NCI-H748 treated with DMSO at 0.1 percent for 48 hours (cell line): Measurements from ENCODE around the gene PKLR.
"Not testable (repeated sequence)": the region's sequence is repeated elsewhere in the genome, so short reads cannot be mapped to it uniquely, and the experiment has no call there.

Experiments used
- DNase-seq: peaks from one replicate; lab custom pipeline; 2025; lab: John Stamatoyannopoulos, UW

Gene PKLR

DNA sequence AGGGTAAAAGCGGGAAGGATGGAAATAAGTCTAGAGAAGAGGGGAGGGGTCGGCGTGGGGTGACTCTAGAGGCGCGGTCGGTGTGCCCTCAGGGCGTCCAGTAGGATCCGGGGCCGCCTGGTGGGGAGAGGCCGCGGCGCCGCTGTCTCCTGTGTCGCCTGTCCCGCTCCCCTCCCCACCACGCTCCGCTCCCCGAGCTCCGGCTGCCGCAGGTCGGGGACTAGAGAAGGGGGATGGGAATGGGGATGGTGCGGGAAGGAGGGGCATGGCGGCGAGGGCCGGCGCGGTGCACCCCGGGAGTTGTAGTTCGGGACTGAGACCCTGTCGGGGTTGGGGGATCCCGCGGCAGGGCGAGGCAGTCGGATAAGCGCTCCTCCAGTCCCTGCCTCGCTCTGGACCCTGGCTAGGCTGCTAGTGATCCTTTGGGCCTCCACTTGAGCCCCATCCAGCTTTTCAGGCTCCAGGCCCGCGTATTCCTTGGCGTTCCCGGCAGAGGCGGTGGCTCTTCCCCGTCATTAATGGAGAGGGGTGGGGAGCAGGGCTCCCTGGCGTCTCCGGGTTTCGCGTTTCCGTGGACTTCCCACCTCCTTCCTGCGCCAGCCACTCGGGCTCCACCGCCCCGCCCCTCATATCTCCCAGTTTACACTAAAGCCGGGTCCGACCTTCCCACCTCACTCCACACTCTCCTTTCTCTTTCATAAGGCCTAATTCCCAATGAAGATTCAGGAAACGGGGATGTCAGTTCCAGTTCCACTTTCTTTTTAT lies 45.8 kb downstream of the PKLR start, which contains the start of gene ENTREP3:
TSS of gene ENTREP3 (minus strand) at position 241 of the 765 bp plus-strand sequence. CDS start 606 bp downstream, outside the sequence.
- peak; percentile 82 for DNase-seq

DNA sequence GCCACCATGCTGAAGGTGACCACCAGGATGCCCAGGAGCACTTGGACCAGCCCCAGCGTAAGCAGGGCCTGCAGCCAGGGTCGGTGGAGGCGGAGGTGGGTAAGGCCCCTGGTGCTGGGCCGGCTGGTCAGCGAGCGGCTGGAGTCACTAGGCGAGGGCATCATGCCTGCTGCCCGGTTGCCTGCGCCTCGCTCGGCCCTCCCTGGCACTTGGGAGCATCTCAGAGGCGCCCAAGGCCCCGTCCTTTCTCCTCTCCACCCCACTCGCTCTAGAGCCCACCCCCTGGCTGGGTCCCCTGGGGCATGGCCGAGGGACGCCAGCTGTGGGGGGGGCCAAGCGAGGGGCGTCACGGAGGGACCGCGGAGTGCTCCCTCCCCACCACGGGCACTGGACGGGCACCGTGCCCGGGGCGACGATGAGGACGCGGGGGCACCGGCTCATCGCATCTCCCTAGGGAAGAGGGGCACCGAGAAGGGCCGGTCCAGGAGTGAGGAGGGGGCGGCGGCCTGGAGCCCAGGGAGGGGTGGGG lies 46.5 kb downstream of the PKLR start:
- no peak for DNase-seq

DNA sequence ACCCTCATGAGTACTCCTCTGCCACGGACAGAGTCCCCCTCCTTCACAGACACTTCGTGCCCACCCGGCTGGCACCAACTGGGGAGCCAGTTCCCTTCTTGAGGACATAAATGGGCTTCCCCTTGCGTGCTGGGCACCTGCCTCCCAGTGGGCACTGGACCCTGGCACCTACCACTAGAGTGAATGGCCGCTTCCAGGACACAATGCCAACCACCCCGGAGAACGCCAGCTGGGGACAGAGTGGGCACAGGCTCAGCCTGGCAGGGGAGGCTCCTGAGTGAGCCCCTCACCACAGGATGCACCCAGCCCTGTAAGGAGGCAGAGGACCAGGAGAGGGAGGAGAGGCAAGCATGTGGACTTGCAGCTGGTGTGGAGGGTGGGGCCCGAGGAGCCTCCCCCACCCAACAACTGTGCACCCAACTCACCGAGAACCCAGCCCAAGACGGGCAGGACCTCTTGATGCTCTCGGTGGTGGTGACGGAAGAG lies 47.0 kb downstream of the PKLR start:
- DNase-seq: no peak

DNA sequence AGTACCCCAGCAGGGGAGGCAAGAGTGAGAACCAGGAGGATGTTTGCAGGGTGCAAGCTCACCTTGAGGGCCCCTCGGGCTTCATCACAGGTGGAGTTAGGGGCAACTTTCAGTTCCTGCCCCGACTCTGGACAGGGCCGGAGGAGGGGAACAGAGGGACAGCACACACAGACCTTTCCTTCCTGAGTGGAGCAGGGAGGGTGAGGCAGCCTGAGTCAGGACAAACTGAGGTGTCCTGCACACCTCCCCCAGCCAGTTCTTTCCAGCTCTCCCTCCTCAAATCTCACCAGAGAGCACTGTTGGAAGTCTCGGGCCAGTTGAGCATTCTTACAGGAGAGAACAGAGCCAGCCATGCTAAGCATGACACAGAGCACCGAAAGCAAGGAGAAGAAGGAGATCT lies 47.4 kb downstream of the PKLR start:
- DNase-seq: no peak

DNA sequence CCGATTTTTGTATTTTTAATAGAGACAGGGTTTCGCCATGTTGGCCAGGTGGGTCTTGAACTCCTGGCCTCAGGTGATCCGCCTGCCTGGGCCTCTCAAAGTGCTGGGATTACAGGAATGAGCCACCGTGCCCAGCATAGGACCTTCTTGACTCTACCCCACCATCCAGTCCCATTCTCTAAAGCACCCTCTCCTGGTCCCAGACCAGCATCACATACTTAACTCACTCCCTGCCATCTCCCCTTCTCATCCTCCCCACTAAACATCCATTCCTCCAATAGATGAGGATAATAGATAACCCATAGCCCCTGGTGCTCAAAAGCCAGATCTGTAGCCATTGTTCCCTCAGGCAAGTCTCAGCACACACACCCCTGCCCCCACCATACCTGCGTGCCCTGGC lies 48.0 kb downstream of the PKLR start:
- DNase-seq: no peak

DNA sequence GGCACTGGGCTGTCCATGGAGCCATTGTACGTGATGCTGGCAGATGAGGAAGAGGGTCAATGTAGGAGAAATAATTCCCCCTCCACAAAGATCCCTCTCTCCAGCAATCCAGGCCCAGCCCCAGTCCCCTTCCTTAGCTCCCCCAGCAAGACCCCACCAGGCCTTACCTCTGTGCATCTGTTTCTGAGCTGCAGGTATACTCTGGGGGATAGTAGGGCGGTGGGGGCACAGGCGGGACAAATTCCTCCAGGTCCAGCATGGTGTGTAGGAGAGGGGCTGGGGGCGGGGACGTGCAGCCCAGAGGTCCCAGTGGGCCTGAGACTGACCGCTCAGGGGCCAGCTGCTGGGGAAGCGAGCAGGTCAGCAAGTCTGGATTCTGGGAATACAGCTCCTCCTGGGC lies 49.7 kb downstream of the PKLR start:
- DNase-seq: no peak

DNA sequence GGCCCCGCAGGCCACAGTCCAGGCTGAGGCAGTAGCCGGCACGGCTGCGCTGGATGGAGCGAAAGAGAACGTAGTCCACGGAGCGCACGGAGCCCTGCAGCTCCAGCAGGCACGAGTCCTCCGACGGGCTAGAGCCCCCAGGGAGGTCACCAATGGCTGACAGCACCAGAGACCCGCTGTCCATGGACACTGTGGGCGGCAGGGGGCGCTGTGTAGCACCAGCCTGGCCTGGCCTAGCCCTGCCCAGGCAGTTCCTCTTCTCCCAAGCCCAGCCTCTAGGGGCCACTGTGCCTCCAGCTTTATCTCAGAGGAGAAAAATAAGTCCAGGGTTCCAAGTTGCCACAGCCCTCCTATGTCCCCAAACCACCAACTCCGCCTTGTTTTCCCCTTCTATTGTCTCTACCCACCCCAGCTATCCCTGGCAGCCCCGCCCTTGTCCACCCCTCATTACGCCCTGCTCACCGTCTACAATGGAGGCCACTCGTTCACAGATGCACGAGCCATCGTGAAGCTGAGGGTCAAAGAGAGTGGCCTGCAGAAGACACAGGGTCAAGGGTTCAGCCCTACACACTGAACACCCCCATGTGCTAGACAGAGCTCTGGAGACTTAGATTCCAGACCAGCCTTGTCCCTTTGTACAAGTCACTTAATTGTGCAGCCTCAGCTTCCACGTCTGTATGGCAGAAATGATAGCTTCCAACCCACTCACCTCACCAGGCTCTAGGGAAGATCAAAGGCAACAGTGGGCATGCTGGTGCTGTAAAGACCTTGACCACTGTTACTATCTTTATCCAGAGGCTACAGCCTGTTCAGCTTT lies 50.4 kb downstream of the PKLR start:
- peak; percentile 84 for DNase-seq

DNA sequence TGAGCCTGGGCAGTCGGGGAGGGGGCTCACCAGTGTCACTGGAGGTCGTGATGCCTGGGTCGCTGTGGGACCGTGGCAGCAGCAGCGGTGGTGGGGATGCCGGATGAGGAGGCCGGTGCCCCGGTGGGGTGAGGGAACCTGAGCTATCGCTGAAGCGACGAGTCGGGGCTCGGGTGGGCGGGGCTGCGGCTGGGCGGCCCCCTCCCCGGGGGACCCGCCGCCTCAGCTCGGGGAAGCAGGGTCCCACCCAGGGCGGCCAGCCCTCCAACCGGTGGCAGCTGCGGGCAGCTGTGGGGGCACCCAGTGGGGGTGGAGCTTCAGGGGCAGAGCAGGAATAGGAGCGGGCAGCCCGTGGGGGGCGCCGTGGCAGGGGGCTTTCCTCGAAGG lies 51.0 kb downstream of the PKLR start:
- no peak for DNase-seq

DNA sequence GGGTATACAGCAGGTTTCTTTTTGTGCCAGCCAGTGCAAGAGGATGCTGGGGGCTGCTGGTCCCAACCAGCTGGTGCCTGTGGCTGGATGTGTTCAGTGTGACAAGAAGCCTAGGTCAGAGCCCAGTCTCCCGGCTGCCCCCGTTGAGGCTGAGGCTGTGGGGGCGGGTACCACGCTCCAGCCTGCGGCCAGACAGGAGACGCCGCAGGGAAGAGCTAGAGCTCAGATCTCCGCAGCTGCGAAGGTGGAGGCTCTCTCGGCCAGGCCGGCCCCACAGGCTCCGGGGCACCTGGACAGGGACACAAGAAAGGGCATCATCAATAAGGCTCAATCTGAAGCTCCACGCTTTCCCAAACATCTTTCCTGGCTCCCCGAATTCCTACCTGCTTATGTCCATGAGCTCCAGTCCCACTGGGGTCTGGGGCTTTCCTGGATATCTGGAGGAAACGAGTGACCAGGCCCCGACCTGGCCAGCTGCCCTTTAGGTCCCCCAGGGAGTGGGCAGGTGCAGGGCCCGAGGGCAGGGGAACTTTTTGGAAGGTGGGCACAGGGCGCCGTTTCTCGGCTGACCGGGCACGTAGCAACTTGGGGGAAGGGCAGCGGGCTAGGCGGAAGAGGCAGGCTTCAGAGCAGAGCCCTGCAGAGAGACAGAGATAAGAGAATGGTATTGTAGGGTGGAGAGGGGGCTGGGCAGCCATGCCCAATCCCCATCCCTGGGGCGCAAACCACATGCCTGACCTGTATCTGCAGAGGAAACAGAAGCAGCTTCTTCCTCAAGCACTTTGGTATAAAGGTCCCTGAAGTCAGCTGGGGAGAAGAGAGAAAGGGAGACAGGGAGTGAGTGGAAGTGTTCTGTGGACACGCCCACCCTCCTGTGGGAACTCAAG lies 53.3 kb downstream of the PKLR start:
- DNase-seq: no peak

DNA sequence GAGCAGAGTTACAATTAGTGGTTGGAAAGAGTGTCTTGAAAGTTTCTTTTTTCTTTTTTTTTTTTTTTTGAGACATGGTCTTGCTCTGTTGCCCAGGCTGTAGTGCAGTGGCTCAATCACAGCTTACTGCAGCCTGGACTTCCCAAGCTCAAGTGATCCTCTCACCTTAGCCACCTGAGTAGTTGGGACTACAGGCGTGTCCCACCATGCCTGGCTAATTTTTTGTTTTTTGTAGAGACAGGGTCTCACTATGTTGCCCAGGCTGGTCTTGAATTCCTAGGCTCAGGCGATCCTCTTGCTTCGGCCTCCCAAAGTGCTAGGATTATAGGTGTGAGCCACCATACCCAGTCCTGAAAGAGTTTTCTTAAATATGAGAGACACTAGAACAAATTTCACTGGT lies 54.4 kb downstream of the PKLR start:
- DNase-seq: not testable (repeated sequence)

DNA sequence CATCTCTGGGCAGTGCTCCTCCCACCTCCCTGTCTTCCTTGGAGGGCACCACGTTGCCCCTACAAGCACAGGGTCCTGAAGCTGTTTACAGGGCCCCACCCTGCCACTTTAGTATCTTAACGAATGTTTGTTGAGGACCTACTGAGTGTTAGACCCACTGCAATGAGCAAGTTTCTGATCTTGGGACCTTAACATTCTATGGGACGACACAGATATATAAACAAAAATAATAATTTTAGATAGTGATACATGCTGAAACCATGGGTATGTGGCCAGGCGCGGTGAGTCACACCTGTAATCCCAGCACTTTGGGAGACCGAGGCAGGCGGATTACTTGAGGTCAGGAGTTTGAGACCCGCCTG lies 56.1 kb downstream of the PKLR start:
- no peak for DNase-seq

DNA sequence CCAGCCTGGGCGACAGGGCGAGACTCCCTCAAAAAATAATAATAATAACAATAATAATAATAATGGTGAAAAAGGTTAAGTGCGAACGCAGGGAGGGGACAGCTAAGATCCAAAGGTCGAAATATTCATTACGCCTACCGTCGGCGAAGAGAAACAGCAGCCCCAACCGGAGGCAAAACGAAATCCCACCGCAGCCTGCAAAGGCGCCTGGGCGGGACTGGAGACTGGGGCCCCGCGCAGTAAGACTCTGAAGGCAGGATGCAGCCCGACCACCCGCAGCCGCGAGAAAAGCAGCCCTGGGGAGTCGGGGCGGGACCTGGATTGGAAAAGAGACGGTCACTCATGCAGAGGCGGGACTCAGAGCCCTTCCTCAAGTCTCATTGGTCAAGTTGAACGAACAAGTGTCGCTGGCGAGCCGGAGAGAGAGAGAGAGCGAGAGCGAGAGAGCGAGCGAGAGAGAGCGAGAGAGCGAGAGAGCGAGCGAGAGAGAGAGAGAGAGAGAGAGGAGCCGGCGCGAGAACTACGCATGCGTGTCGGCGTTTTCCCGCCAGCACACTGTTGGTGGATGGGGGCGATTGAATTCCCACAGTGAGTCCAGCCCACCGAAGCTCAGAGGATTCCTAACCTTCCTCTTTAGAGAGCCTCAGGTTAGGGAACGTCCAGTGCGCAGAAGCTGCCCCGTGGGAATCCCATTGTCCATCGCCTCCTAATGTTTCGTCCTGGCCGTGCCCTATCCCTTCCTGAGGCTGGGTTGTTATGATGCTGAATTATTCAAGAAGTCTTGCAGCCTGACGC lies 56.7 kb downstream of the PKLR start:
- DNase-seq: peak; percentile 98

DNA sequence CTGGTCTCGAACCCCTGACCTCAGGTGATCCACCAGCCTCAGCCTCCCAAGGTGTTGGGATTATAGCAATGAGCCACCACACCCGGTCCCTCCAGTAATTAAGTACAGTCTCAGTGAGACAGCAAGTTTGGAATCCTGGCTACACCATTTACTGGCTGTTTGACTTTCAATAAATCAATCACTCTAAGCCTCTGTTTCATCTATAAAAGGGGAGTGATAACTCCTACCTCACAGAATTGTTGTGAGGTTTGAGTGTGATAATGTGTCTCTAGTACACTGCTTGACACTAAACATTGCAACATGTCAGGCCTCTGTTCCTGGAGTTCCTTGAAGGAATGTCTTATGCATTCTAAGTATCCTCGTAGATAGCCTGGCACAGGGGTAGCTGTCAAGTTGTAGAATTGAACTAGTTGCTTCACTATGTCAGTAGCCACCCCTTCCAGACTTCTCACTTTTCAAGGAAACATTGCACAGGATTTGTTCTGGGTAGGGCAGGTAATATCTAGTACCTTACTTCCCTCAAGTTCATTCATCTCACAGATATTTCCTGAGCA lies 58.4 kb downstream of the PKLR start:
- DNase-seq: no peak

DNA sequence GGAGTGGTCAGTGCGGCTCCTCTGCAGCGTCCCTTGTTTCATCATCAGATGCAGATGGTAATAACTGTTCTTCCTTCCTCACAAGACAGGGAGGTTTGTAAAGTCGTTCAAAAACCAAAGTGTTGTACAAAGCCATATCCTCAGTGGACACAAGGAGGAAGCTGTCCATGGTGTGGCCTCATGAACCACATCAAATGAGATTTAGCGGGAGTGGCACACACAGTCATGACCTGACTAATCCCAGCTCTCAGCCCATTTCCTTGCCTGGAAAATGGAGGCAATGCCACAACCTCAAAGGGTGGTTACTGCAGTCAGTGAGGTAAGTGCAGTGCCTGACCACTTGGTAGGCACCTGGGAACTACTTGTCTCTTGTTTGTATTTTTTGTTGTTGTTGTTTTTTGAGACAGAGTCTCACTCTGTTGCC lies 59.4 kb downstream of the PKLR start:
- no peak for DNase-seq

DNA sequence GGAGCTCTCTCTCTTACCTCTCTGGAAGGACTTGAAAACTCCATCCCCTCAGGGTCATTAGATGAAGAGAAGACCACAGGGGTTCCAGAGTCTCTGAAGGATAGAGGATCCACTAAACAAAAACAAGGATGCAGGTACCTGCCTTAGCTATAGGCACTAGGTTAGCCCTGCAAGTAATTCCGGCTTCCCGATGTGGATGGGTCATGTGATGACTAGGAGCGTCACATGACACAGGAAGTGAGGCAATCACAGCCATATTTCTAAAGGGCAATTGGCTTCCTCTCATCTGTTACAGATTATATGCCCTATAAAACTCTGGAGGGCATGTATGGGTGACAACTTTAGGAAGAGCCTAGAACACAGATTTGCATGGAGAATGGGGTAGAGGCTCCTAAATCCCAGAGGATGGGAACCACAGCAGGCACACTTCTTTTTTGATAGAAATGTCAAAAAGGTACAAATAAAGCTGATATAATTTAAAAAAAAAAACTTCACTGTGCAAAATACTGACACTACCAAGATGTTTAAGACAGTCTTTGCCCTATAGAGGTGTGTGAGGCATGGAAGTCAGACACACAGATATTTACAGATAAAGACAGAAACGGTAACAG lies 60.1 kb downstream of the PKLR start:
- peak; percentile 81 for DNase-seq
